B cell (primary cell): Measurements from ENCODE around the gene RFC2. TPM values are rescaled to one million over a fixed set of nuclear protein-coding genes. Genes with fewer than 3 reads are reported as not detected.

ENCODE experiments used
- ATAC-seq: fragments of 200-7000 bp; cut with Tn5 transposase; one replicate; pipeline ENCODE4 v1.10.0; 2021; ENCODE audit warnings: low read depth, mild to moderate bottlenecking, moderate number of reproducible peaks, moderate library complexity
- CTCF ChIA-PET: fragments of 350-600 bp; sonication (Branson Sonifier 250); formaldehyde crosslinking; loops from one replicate; lab custom pipeline; 2021; ENCODE audit warnings: antibody characterized with exemption, inconsistent platforms; lab: Charles Lee
- POLR2A ChIA-PET: fragments of 350-600 bp; sonication (Branson Sonifier 250); formaldehyde crosslinking; loops from one replicate; lab custom pipeline; 2021; ENCODE audit warnings: antibody characterized with exemption; lab: Charles Lee
- DNase-seq: peaks from one replicate; pipeline ENCODE4 v3.0.0; 2013
- H2AFZ ChIP-seq: 2 replicates; pipeline ENCODE4 v1.6.1; 2012; ENCODE audit warnings: mild to moderate bottlenecking, low read depth, low read length; ENCODE audit not compliant: insufficient read depth, poor library complexity, severe bottlenecking
- H3K27ac ChIP-seq, 2 donors: 1 replicate in 1 of 2; 2 replicates in 1 of 2; pipeline ENCODE4 v1.5.1; 2012 to 2013; ENCODE audit warnings: low read length in 2 of 2, mild to moderate bottlenecking in 2 of 2, moderate library complexity in 1 of 2
- H3K27me3 ChIP-seq, 4 experiments: fragments of 200-600 bp in 1 of 4; sonication (generic) in 1 of 4; replicated peaks in 1 of 4; 1 replicate in 2 of 4; 2 replicates in 2 of 4; pipeline versions ENCODE4 v1.6.1 to v1.7.0; 2013 to 2016; ENCODE audit warnings: low read length in 3 of 4, mild to moderate bottlenecking in 2 of 4, mixed read lengths in 1 of 4, moderate library complexity in 1 of 4; ENCODE audit not compliant: insufficient read depth in 4 of 4, control insufficient read depth in 3 of 4; ENCODE audit errors: control extremely low read depth in 1 of 4
- H3K36me3 ChIP-seq, 2 experiments: replicated peaks in 1 of 2; 1 replicate in 1 of 2; 2 replicates in 1 of 2; pipeline versions ENCODE4 v1.6.1 to v1.7.1; 2013; ENCODE audit warnings: low read length in 1 of 2; ENCODE audit not compliant: insufficient read depth in 2 of 2, control insufficient read depth in 1 of 2; ENCODE audit errors: control extremely low read depth in 1 of 2, extremely low read depth in 1 of 2
- H3K4me1 ChIP-seq, 2 donors: fragments of 200-600 bp in 1 of 2; sonication (generic) in 1 of 2; 1 replicate in 1 of 2; 2 replicates in 1 of 2; pipeline versions ENCODE4 v1.5.1 to v1.6.1; 2013 to 2017; ENCODE audit warnings: low read length in 2 of 2; ENCODE audit not compliant: control insufficient read depth in 2 of 2, insufficient read depth in 2 of 2
- H3K4me2 ChIP-seq: replicated peaks from 2 replicates; pipeline ENCODE3; 2012; ENCODE audit warnings: mild to moderate bottlenecking, low read depth, low read length; ENCODE audit not compliant: poor library complexity, severe bottlenecking
- H3K4me3 ChIP-seq, 5 experiments: fragments of 200-600 bp in 1 of 5; sonication (generic) in 1 of 5; 1 replicate in 3 of 5; 2 replicates in 2 of 5; pipeline versions ENCODE4 v1.5.1 to v1.7.0; 2011 to 2016; ENCODE audit warnings: low read length in 4 of 5, mild to moderate bottlenecking in 4 of 5, low read depth in 2 of 5, control low read depth in 1 of 5, moderate library complexity in 1 of 5; ENCODE audit not compliant: insufficient read depth in 1 of 5; ENCODE audit errors: control extremely low read depth in 1 of 5, extremely low read depth in 1 of 5
- H3K79me2 ChIP-seq: fragments of 200-600 bp; sonication (generic); one replicate; pipeline ENCODE4 v1.6.0; 2016; ENCODE audit warnings: low read length; ENCODE audit not compliant: control insufficient read depth, insufficient read depth
- H3K9ac ChIP-seq: fragments of 200-600 bp; sonication (generic); 2 replicates; pipeline ENCODE4 v1.6.1; 2017; ENCODE audit warnings: mild to moderate bottlenecking, low read length, moderate library complexity
- H3K9me3 ChIP-seq, 3 donors: one replicate each; pipeline versions ENCODE4 v1.6.1 to v1.7.1; 2013; ENCODE audit warnings: low read length in 2 of 3; ENCODE audit not compliant: control insufficient read depth in 2 of 3, insufficient read depth in 1 of 3; ENCODE audit errors: control extremely low read depth in 1 of 3
- H4K20me1 ChIP-seq: 2 replicates; pipeline ENCODE4 v1.6.0; 2012; ENCODE audit warnings: mild to moderate bottlenecking, low read length; ENCODE audit not compliant: insufficient read depth, control insufficient read depth, poor library complexity, severe bottlenecking
- H3K27ac Mint-ChIP-seq: one replicate; pipeline ENCODE4 v1.8.0; 2021; ENCODE audit warnings: mixed read lengths
- H3K27me3 Mint-ChIP-seq: one replicate; pipeline ENCODE4 v1.8.0; 2021; ENCODE audit warnings: mixed read lengths
- H3K4me1 Mint-ChIP-seq: one replicate; pipeline ENCODE4 v1.8.0; 2021; ENCODE audit warnings: mixed read lengths
- H3K4me3 Mint-ChIP-seq: one replicate; pipeline ENCODE4 v1.8.0; 2021; ENCODE audit warnings: mixed read lengths
- H3K9me3 Mint-ChIP-seq: one replicate; pipeline ENCODE4 v1.8.0; 2022; ENCODE audit warnings: mixed read lengths; ENCODE audit not compliant: insufficient read depth
- EZH2 ChIP-seq: IDR thresholded peaks from 2 replicates; pipeline ENCODE4 v1.6.1; 2012; ENCODE audit warnings: borderline replicate concordance, low read depth, mild to moderate bottlenecking, moderate library complexity, low read length; ENCODE audit not compliant: insufficient read depth, poor library complexity, severe bottlenecking
- WGBS: methylation state at CpG from one replicate; pipeline ENCODE4 v1.1.5; 2013; ENCODE audit warnings: missing lambda C conversion rate; ENCODE audit not compliant: insufficient coverage; 5-methylcytosine and 5-hydroxymethylcytosine counted together
- intact Hi-C: fragments of 100-400 bp; cut with micrococcal nuclease; formaldehyde crosslinking; loops from one replicate; pipeline ENCODE4 v1.10.0; 2022
- polyA plus RNA-seq: library from polyadenylated mRNA; depleted of rRNA; stranded (reverse); fragments of >200 nt; gene quantifications from 2 replicates; pipeline ENCODE4 v1.2.3, GENCODE V29; 2012
- total RNA-seq, 2 donors: library from RNA; stranded (reverse); fragments of 120-200 nt in 1 of 2; gene quantifications; 1 replicate in 1 of 2; 2 replicates in 1 of 2; pipeline versions ENCODE4 v1.2.3 to v1.2.4, GENCODE V29; 2013 to 2022
- TF ChIP-seq, protein P1 (sequence below): fragments of 200-600 bp; IDR thresholded peaks from one replicate; pipeline ENCODE4 v1.8.0; 2022; ENCODE audit warnings: antibody characterized with exemption, mild to moderate bottlenecking

The RFC2 gene
- total and polyA plus RNA-seq, 2 donors (not counting 1 experiment from before 2014, with no cell fraction given): 20.2 to 36.4 TPM

DNA sequence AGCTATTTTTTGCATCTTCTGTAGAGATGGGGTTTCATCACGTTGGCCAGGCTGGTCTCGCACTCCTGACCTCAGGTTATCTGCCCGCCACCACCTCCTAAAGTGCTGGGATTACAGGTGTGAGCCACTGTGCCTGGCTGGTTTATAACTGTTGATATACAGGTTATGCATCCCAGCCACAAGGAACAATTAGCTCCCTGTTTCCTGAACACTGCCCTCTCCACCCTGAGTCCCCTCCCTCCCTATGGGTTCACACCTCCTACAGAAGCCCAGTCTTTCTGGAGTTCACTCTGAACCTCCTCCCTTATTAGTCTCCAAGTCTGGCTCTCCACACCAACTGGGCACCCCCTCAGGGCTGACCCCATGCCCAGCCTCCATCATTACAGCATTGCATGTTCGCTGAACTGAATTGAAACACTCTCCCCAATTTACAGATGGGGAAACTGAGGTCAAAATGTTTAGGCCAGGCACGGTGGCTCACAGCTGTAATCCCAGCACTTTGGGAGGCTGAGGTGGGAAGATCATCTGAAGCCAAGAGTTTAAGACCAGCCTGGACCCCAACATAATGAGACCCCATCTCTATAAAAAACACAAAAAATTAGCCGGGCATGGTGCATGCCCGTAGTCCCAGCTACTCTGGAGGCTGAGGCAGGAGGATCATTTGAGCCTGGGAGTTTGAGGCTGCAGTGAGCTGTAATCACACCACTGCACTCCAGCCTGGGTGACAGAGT lies 33.3 kb upstream of the RFC2 start:
- H3K27me3 ChIP-seq: no peaks in the 10 kb centered on the region
- peaks cover 35 to 45% of the 10 kb centered on the region in 2 donors for H3K4me1 ChIP-seq
- Mint-ChIP-seq H3K4me3 (peak overlapping the region; percentile 96), H3K27me3 (no peaks in the 10 kb centered on the region), H3K27ac (peak overlapping the region; percentile 87), H3K9me3 (no peaks in the 10 kb centered on the region), H3K4me1 (peaks cover 55% of the 10 kb centered on the region)
- WGBS: 80% methylated on average over 3 of the region's 7 CpGs
- POLR2A ChIA-PET: interaction anchor here (4.2 kb wide), 1 partner anchor 16 kb away, joined by 34 read pairs; no protein-coding TSS in a partner anchor
- no peaks in the 10 kb centered on the region for H3K36me3 ChIP-seq
- TF ChIP-seq, protein P1, sequence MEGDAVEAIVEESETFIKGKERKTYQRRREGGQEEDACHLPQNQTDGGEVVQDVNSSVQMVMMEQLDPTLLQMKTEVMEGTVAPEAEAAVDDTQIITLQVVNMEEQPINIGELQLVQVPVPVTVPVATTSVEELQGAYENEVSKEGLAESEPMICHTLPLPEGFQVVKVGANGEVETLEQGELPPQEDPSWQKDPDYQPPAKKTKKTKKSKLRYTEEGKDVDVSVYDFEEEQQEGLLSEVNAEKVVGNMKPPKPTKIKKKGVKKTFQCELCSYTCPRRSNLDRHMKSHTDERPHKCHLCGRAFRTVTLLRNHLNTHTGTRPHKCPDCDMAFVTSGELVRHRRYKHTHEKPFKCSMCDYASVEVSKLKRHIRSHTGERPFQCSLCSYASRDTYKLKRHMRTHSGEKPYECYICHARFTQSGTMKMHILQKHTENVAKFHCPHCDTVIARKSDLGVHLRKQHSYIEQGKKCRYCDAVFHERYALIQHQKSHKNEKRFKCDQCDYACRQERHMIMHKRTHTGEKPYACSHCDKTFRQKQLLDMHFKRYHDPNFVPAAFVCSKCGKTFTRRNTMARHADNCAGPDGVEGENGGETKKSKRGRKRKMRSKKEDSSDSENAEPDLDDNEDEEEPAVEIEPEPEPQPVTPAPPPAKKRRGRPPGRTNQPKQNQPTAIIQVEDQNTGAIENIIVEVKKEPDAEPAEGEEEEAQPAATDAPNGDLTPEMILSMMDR: no peak
- no peak for TF ChIP-seq EZH2
- H3K4me3 ChIP-seq: no peak overlapping the region
- CTCF ChIA-PET: interaction anchor here (1.0 to 7.0 kb wide), 5 partner anchors 9 to 84 kb away, joined by 3 to 56 read pairs (median 17); no protein-coding TSS in a partner anchor
- intact Hi-C loops: no loop called here
- no peak overlapping the region for H3K9ac ChIP-seq
- H3K4me2 ChIP-seq: no peak overlapping the region
- H3K79me2 ChIP-seq: peaks cover 31% of the 10 kb centered on the region
- no peak overlapping the region for H2AFZ ChIP-seq
- H3K9me3 ChIP-seq: no peaks in the 10 kb centered on the region
- peaks cover 6% of the 10 kb centered on the region for H4K20me1 ChIP-seq
- no peak overlapping the region for H3K27ac ChIP-seq
- DNase-seq: no peak
- no peak for ATAC-seq

DNA sequence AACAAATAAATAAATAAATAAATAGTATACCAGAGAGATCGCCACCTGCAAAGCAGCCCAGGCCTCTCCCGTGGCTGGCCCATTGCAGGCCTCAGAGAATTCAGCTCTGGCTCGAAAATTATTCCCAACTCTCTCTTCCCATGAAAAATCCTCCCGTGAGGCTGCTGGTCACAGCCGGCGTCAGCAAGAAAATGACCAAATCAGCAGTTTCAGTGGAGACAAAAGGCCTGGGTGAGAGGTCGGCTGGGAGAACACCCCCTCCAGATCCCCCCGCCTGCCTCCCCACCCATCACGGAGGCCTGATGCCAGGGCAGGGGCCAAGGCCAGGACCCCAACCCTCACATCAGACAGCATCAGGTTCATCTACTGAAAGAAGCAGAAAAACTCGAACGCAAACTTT lies 31.9 kb upstream of the RFC2 start:
- Mint-ChIP-seq H3K4me3 (no peak overlapping the region), H3K9me3 (no peaks in the 10 kb centered on the region), H3K27ac (peak overlapping the region; percentile 10), H3K4me1 (peaks cover 46% of the 10 kb centered on the region), H3K27me3 (no peaks in the 10 kb centered on the region)
- no peaks in the 10 kb centered on the region for H3K36me3 ChIP-seq
- ATAC-seq: no peak
- no peak overlapping the region for H3K9ac ChIP-seq
- no peak for DNase-seq
- CTCF ChIA-PET: interaction anchor here (3.4 to 5.8 kb wide), 3 partner anchors 10 to 80 kb away, joined by 17 to 56 read pairs (median 22); no protein-coding TSS in a partner anchor
- H3K9me3 ChIP-seq: no peaks in the 10 kb centered on the region
- no peaks in the 10 kb centered on the region for H3K27me3 ChIP-seq
- TF ChIP-seq, protein P1: no peak
- no peak for TF ChIP-seq EZH2
- peaks cover 27% of the 10 kb centered on the region for H3K79me2 ChIP-seq
- no peak overlapping the region for H3K4me3 ChIP-seq
- no peak overlapping the region for H2AFZ ChIP-seq
- intact Hi-C loops: no loop called here
- H3K4me2 ChIP-seq: no peak overlapping the region
- peaks cover 34 to 42% of the 10 kb centered on the region in 2 donors for H3K4me1 ChIP-seq
- WGBS: 97% methylated on average over 8 of the region's 11 CpGs
- H3K27ac ChIP-seq: no peak overlapping the region
- H4K20me1 ChIP-seq: peaks cover 6% of the 10 kb centered on the region
- POLR2A ChIA-PET: interaction anchor here (4.2 kb wide), 1 partner anchor 15 kb away, joined by 34 read pairs; no protein-coding TSS in a partner anchor
